Neutrophil (primary cell): Measurements from ENCODE around the gene TXK.

Source experiments
- H3K27ac ChIP-seq: fragments of 200-600 bp; sonication (generic); 2 replicates; pipeline ENCODE4 v1.5.1; 2016; ENCODE audit warnings: mild to moderate bottlenecking, moderate library complexity
- H3K27me3 ChIP-seq: fragments of 200-600 bp; sonication (generic); 2 replicates; pipeline ENCODE4 v1.6.0; 2016; ENCODE audit warnings: mild to moderate bottlenecking
- H3K36me3 ChIP-seq: fragments of 200-600 bp; sonication (generic); 2 replicates; pipeline ENCODE4 v1.5.1; 2017
- H3K4me1 ChIP-seq, 2 experiments: fragments of 200-600 bp in 1 of 2; sonication (generic) in 1 of 2; 1 replicate in 1 of 2; 2 replicates in 1 of 2; pipeline versions ENCODE4 v1.5.1 to v1.6.1; 2013 to 2016; ENCODE audit warnings: low read depth in 1 of 2, low read length in 1 of 2, mild to moderate bottlenecking in 1 of 2, moderate library complexity in 1 of 2; ENCODE audit not compliant: control insufficient read depth in 1 of 2, insufficient read depth in 1 of 2
- H3K4me3 ChIP-seq, 2 experiments: fragments of 200-600 bp in 1 of 2; sonication (generic) in 1 of 2; 1 replicate in 1 of 2; 2 replicates in 1 of 2; pipeline ENCODE4 v1.5.1; 2013 to 2016; ENCODE audit warnings: low read depth in 1 of 2, low read length in 1 of 2, mild to moderate bottlenecking in 1 of 2, moderate library complexity in 1 of 2
- H3K9me3 ChIP-seq: fragments of 200-600 bp; sonication (generic); 2 replicates; pipeline ENCODE4 v1.5.1; 2016
- CTCF ChIP-seq: fragments of 200-600 bp; sonication (generic); IDR thresholded peaks from 2 replicates; pipeline ENCODE4 v1.5.1; 2016; ENCODE audit warnings: antibody characterized with exemption

TXK gene

GRCh38 chr4:48085821-48086589, 48.0 kb downstream of the TXK start:
- H3K36me3 ChIP-seq: no peaks in the 10 kb centered on the region
- H3K4me3 ChIP-seq: no peak overlapping the region
- no peak for TF ChIP-seq CTCF
- no peaks in the 10 kb centered on the region for H3K27me3 ChIP-seq
- no peak overlapping the region for H3K27ac ChIP-seq
- H3K9me3 ChIP-seq: no peaks in the 10 kb centered on the region
- no peaks in the 10 kb centered on the region for H3K4me1 ChIP-seq

GRCh38 chr4:48082956-48083355, 51.1 kb downstream of the TXK start:
- H3K9me3 ChIP-seq: no peaks in the 10 kb centered on the region
- TF ChIP-seq CTCF: no peak
- no peaks in the 10 kb centered on the region for H3K36me3 ChIP-seq
- no peak overlapping the region for H3K27ac ChIP-seq
- H3K4me3 ChIP-seq: no peak overlapping the region
- no peaks in the 10 kb centered on the region for H3K4me1 ChIP-seq
- H3K27me3 ChIP-seq: no peaks in the 10 kb centered on the region

GRCh38 chr4:48081196-48081595, 52.9 kb downstream of the TXK start:
- Histone ChIP-seq H3K4me3 (no peak overlapping the region), H3K27me3 (no peaks in the 10 kb centered on the region), H3K27ac (no peak overlapping the region), H3K9me3 (no peaks in the 10 kb centered on the region), H3K4me1 (no peaks in the 10 kb centered on the region), H3K36me3 (no peaks in the 10 kb centered on the region)
- no peak for TF ChIP-seq CTCF

DNA sequence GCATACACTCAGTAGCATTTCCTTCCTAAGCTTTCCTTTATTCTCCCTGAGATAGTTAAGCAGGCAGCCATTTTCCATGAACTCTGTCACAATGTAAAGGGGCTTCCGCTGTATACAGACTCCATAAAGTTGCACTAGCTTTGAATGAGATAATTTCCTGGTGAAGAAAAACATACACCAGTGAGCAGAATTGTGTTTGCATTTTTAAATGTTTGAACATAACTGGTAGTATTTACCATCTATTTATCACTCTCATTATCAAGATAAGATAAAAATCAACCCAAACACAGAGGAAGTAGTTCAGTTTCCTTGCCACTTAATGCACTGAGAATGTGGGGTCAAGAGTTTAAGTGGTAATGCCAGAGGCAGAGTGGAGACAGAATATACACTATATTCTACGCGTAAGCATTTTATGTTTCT, 54.1 kb downstream of the TXK start:
- Histone ChIP-seq H3K27me3 (no peaks in the 10 kb centered on the region), H3K9me3 (no peaks in the 10 kb centered on the region), H3K4me3 (no peak overlapping the region), H3K27ac (no peak overlapping the region), H3K4me1 (no peaks in the 10 kb centered on the region), H3K36me3 (no peaks in the 10 kb centered on the region)
- no peak for TF ChIP-seq CTCF

DNA sequence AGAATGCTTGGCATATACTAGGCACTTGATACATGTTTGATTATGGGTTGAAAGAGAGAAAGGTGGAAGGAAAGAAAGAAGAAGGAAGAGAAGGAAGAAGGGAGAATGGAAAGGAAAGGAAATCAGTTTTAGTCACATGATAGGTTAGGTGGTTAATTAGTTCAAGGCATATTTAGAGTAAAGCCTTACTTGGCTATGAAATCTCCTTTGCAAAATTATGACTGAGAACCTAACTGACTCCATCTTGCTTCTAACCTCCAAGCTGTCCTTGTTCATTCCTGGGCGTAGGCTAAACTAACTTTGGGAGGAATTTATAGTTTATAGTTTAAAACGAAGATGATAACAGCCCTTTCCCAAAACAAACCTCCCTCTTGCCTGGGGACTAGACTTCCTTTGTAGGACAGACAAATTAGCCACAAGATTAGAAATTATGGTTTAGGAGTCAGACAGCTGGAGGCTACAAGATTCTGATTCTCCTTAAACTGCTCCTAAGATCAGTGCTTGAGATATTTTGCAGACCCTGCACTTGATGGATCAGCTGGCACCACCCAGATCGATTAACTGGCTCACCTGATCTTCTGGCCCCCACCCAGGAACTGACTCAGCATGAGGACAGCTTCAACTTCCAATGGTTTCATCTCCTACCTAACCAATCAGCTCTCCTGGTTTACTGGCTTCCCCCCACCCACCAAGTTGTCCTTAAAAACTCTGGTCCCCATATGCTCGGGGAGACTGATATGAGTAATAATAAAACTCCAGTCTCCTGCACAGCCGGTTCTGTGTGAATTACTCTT, 55.0 kb downstream of the TXK start:
- peaks cover 3 to 6% of the 10 kb centered on the region in 2 experiments for H3K4me1 ChIP-seq
- H3K27ac ChIP-seq: no peak overlapping the region
- H3K27me3 ChIP-seq: no peaks in the 10 kb centered on the region
- H3K36me3 ChIP-seq: no peaks in the 10 kb centered on the region
- no peaks in the 10 kb centered on the region for H3K9me3 ChIP-seq
- no peak for TF ChIP-seq CTCF
- no peak overlapping the region for H3K4me3 ChIP-seq
